IPS DF 19.7 (cell line): Measurements from ENCODE around the gene HEATR9.
A peak's percentile ranks its signal among the peaks of the same experiment; 100 is the strongest.

Experiments
- DNase-seq: peaks from one replicate; pipeline ENCODE4 v3.0.0-alpha.2; 2013; ENCODE audit warnings: low read depth, low spot score

Gene HEATR9

DNA sequence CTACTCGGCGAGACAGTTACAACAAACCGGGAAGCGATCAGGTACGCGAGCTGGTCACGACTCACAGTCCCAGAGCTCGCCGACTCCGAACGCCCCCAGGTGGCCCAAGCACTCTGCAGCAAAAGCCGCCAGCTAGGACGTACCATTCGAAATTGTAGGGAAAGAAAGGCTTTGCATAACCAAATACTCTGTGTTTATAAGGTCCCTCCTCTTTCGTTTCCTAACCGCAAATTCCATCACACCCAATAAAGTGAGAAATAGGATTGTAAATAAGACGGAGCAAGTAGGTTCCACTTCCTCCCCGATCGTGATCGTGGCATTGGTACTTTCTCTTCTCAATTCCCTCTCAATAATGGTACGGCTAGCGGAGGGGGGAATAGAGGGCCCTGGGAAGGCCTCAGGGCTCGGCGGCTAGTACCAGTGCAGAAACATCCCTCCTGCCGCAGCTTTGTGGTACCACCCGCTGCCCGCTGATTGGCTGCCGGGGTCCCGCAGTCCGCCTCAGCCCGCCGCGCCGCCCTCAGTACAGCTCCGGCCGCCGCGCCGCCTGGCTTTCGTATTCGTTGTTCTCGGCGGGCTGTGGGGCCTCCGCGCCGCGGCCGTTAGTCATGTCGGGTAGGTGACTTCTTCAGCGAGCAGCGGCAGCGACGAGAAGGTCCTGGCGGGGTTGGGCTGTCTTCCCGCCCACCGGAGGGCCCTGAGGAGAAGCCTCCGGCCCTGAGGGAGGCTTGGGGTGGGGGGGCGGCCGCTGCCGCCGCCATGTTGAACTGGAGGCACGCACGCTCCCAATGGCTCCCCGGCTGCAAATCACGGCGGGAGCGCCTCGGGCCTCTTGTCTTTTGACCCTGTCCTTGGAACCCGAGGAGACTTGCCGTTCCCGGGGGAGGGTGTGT lies 59.5 kb downstream of the HEATR9 start, which contains the start of gene TAF15:
TAF15 (plus strand) TSS at position 523 of the 893 bp plus-strand sequence; CDS start at position 609, 86 bp downstream.
- DNase-seq = peak; percentile 92

DNA sequence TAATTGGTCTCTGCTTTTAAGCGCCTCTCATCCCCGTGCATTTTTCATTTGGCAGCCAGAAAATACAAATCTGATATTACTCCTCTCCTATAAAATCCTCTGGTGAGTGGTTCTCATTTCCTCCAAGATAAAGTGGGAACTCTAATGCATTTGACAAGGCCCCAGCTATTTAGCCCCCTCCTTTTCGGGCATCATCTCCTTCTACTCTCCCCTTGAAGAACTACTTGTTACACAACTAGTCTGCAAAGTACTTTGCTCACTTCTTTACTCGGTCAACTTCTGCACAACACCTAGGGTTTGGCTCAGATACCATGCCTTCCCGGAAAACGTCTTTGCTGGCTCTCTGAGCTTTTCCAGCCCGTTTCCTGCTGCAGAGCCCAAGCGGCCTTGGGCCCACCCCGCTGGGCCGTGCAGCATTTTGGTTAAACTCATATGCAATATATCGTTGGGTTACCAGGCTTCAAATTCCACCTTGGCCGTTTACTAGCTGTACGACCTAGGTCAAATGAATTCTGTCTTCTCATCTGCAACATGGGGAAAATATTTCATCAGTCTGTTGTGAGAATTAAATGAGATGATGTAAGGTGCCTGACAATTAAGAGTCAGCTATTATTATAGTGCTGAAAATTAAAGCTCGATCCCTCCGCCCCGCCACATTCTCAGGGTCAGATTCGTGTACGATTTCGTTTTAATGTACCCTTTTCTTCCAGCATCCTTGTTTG lies 60.3 kb downstream of the HEATR9 start:
- no peak for DNase-seq

DNA sequence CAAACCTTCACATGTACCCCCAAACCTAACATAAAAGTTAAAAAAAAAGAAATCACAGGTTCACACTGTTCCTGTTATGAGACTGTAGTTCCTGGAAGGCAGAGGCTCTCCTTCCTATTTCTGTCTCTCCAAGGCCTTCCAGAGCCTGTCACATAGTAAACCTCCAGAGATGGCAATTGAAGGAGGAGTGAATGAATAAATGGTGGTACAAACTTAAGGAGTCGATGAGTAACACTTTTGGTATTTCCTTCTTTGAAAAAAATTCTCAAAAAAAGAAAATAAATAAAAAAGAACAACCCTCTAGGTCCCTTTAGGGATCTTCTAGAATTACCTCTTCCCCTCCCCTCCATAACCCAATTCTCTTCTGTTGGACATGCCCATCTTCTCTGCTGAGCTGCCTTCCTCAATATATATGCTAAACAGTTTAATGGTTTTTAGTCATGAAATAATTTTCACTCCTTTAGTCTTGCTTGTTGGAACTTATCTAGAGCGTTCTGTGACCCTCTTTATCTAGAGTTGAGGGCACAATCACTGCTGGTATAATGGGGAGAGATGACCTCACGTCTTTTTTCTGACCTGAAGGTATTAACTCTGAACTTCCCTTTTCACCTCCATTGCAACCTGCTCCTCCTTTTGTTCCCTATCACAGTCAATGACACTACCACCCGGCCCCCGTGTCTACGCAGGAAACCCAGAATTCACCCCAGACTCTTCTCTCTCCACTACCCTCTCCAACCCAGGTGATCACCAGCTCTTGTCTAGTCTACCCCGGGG lies 61.1 kb downstream of the HEATR9 start:
- no peak for DNase-seq
